Measurements from ENCODE around the gene RPL36. TPM values are rescaled to one million over a fixed set of nuclear protein-coding genes. Genes with fewer than 3 reads are reported as not detected.

The RPL36 gene
- total and polyA plus RNA-seq, 2 donors (not counting 3 experiments of a cell fraction or from before 2014, with no cell fraction given) = 1,033 to 1,084 TPM

DNA sequence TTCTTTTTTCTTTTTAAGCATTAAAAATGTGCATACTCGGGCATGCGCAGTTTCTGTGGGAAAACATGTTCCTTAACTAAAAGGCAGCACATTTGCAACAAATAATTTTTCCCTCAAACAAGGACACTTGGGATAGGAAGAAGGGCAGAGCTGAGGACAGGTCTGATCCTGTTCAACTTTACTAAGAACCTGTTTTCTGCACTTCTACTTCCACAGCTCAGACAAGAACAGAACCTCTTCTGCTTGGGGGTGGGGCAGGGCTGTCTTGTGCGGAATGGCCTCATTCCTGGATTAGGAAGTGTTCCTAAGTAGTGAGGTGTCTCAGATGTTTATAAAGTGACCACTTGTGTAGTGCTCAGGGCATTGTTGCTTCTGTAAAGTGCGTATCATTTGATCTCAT is 48.9 kb upstream of the RPL36 start:
- H3K36me3 ChIP-seq (ENCODE audit: control insufficient read depth in 2 of 2, extremely low read depth in 1 of 2, insufficient read depth in 2 of 2, low read length in 2 of 2) = peaks cover 13 to 18% of the 10 kb centered on the region in 2 experiments
- POLR2A ChIA-PET = no interaction called here
- DNase-seq (ENCODE audit: low read depth, low spot score) (no peak), FAIRE-seq (no peak)
- intact Hi-C loops (cut with micrococcal nuclease) (loop anchor here (10.0 kb wide), 1 partner anchor 544 kb away; no protein-coding TSS in a partner anchor), dilution Hi-C loops (cut with MboI; ENCODE audit: extremely low pct_ligation_motif_present, low sequenced_read_pairs) (no loop called here)
- H3K4me2 ChIP-seq (ENCODE audit: insufficient read depth, low read length) = no peak overlapping the region
- no peak overlapping the region for H3K9ac ChIP-seq (replicated peaks; ENCODE audit: extremely low read depth, insufficient read depth, low read length)
- no TSS peak for BruUV-seq (replicated peaks)
- no peak overlapping the region for H3K4me3 ChIP-seq (replicated peaks in 1 of 3; ENCODE audit: insufficient read depth in 1 of 3, low read depth in 1 of 3, low read length in 3 of 3)
- peaks cover 90% of the 10 kb centered on the region for H3K79me2 ChIP-seq (ENCODE audit: control insufficient read depth, insufficient read depth, low read length)
- no peak overlapping the region for H3K27ac ChIP-seq (ENCODE audit: insufficient read depth, low read depth, low read length)
- no peaks in the 10 kb centered on the region for H3K9me3 ChIP-seq (replicated peaks; ENCODE audit: control insufficient read depth, insufficient read depth, low read length)
- peaks cover 7% of the 10 kb centered on the region for H4K20me1 ChIP-seq (replicated peaks; ENCODE audit: control insufficient read depth, extremely low read depth, insufficient read depth, low read length)
- CTCF ChIA-PET = no interaction called here
- H3K4me1 ChIP-seq (ENCODE audit: control insufficient read depth, extremely low read depth, insufficient read depth, low read length) = no peaks in the 10 kb centered on the region
- TF ChIP-seq FOS (IDR thresholded peaks at IDR 0.05; ENCODE audit: borderline replicate concordance, insufficient read depth, low read length) = no peak
- no peak for TF ChIP-seq EZH2 (IDR thresholded peaks at IDR 0.05; ENCODE audit: borderline replicate concordance, low read depth, low read length, severe bottlenecking)
- TF ChIP-seq POLR2AphosphoS5 (IDR thresholded peaks at IDR 0.05; ENCODE audit: insufficient read depth, low read depth, low read length) = no peak
- TF ChIP-seq, protein P1, sequence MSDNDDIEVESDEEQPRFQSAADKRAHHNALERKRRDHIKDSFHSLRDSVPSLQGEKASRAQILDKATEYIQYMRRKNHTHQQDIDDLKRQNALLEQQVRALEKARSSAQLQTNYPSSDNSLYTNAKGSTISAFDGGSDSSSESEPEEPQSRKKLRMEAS (IDR thresholded peaks at IDR 0.05; ENCODE audit: insufficient read depth, insufficient read length) = no peak
- TF ChIP-seq, protein P2, sequence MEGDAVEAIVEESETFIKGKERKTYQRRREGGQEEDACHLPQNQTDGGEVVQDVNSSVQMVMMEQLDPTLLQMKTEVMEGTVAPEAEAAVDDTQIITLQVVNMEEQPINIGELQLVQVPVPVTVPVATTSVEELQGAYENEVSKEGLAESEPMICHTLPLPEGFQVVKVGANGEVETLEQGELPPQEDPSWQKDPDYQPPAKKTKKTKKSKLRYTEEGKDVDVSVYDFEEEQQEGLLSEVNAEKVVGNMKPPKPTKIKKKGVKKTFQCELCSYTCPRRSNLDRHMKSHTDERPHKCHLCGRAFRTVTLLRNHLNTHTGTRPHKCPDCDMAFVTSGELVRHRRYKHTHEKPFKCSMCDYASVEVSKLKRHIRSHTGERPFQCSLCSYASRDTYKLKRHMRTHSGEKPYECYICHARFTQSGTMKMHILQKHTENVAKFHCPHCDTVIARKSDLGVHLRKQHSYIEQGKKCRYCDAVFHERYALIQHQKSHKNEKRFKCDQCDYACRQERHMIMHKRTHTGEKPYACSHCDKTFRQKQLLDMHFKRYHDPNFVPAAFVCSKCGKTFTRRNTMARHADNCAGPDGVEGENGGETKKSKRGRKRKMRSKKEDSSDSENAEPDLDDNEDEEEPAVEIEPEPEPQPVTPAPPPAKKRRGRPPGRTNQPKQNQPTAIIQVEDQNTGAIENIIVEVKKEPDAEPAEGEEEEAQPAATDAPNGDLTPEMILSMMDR (IDR thresholded peaks at IDR 0.05; ENCODE audit: extremely low read depth in 1 of 2, insufficient read depth in 1 of 2, low read depth in 1 of 2, low read length in 2 of 2) = no peak
- TF ChIP-seq MYC (IDR thresholded peaks at IDR 0.05; ENCODE audit: low read depth, low read length) = no peak
- TF ChIP-seq POLR2A (IDR thresholded peaks at IDR 0.05; ENCODE audit: low read depth, low read length) = no peak
- no peak for TF ChIP-seq GATA2 (IDR thresholded peaks at IDR 0.05; ENCODE audit: insufficient read depth, insufficient read length, low read depth, low read length)
- no peak for TF ChIP-seq JUN (IDR thresholded peaks at IDR 0.05; ENCODE audit: borderline replicate concordance, insufficient read depth, insufficient read length, low read depth)
- H2AFZ ChIP-seq (ENCODE audit: low read depth, low read length) = no peak overlapping the region
- H3K9me1 ChIP-seq (replicated peaks; ENCODE audit: control insufficient read depth, extremely low read depth, insufficient read depth, low read length) = no peaks in the 10 kb centered on the region
- no peaks in the 10 kb centered on the region for H3K27me3 ChIP-seq (ENCODE audit: control insufficient read depth in 2 of 2, insufficient read depth in 2 of 2, low read length in 2 of 2)
